Breast epithelium (tissue), 4 donors: ENCODE results near the gene MSL2. TPM values are rescaled to one million over a fixed set of nuclear protein-coding genes. Genes with fewer than 3 reads are reported as not detected.
"Not testable (repeated sequence)": the region's sequence is repeated elsewhere in the genome, so short reads cannot be mapped to it uniquely, and the experiment has no call there.

Source experiments
- DNase-seq, 2 donors: peaks; one replicate each; pipeline ENCODE4 v3.0.0-alpha.2; 2019; ENCODE audit warnings: low spot score in 2 of 2
- H3K27ac ChIP-seq, 2 donors: fragments of 200-600 bp; sonication (generic) in 1 of 2; one replicate each; pipeline ENCODE4 v1.5.1; 2016 to 2019; ENCODE audit warnings: mild to moderate bottlenecking in 1 of 2
- H3K27me3 ChIP-seq, 2 donors: fragments of 200-600 bp; sonication (generic) in 1 of 2; one replicate each; pipeline versions ENCODE4 v1.5.1 to v1.6.0; 2017 to 2019; ENCODE audit warnings: control low read depth in 1 of 2, mild to moderate bottlenecking in 1 of 2
- H3K36me3 ChIP-seq: fragments of 200-600 bp; one replicate; pipeline ENCODE4 v1.5.1; 2019
- H3K4me1 ChIP-seq, 2 donors: fragments of 200-600 bp; sonication (generic); one replicate each; pipeline ENCODE4 v1.5.1; 2016 to 2019; ENCODE audit warnings: control low read depth in 1 of 2
- H3K4me3 ChIP-seq, 3 donors: fragments of 200-600 bp; sonication (generic); 1 replicate in 2 of 3; 2 replicates in 1 of 3; pipeline ENCODE4 v1.5.1; 2016 to 2019; ENCODE audit warnings: mild to moderate bottlenecking in 3 of 3, moderate library complexity in 2 of 3
- H3K9me3 ChIP-seq, 2 donors: fragments of 200-600 bp; sonication (generic) in 1 of 2; one replicate each; pipeline ENCODE4 v1.5.1; 2016 to 2019; ENCODE audit warnings: control low read depth in 1 of 2
- CTCF ChIP-seq, 3 donors: fragments of 450-650 bp; IDR thresholded peaks; one replicate each; pipeline ENCODE4 v1.5.1; 2016 to 2017; ENCODE audit warnings: antibody characterized with exemption in 3 of 3, mild to moderate bottlenecking in 3 of 3, moderate library complexity in 3 of 3
- POLR2A ChIP-seq: fragments of 450-650 bp; IDR thresholded peaks from one replicate; pipeline ENCODE4 v1.6.1; 2016; ENCODE audit warnings: antibody characterized with exemption, mild to moderate bottlenecking, moderate library complexity
- POLR2AphosphoS5 ChIP-seq, 3 donors: sonication (generic); formaldehyde crosslinking; IDR thresholded peaks; one replicate each; pipeline ENCODE4 v1.6.1; 2017; ENCODE audit warnings: antibody characterized with exemption in 3 of 3
- intact Hi-C: fragments of 100-400 bp; cut with DNase I; formaldehyde crosslinking; loops from one replicate; pipeline ENCODE4 v1.15.1; 2023; ENCODE audit warnings: low total_unique reads
- total RNA-seq, 3 donors: library from RNA; depleted of rRNA; stranded (reverse); fragments of >200 nt; gene quantifications; one replicate each; pipeline ENCODE4 v1.1.0, GENCODE V29; 2016

Gene MSL2
- total RNA-seq, 3 donors from 2014 or later: 25.8 to 46.5 (median 27.5) TPM

- no peak for DNase-seq
- intact Hi-C loops: no loop called here
These were observed 11.5 kb upstream of the MSL2 start for GRCh38 chr3:136207489-136208115.

GRCh38 chr3:136199219-136199618 is 3.1 kb upstream of the MSL2 start:
- not testable (repeated sequence) for H3K4me1 ChIP-seq, H3K27ac ChIP-seq, H3K9me3 ChIP-seq, H3K27me3 ChIP-seq, H3K36me3 ChIP-seq, DNase-seq, H3K4me3 ChIP-seq
- intact Hi-C loops: loop anchor here (5.0 kb wide), 1 partner anchor 102 kb away; no protein-coding TSS in a partner anchor

More at GRCh38 chr3:136207489-136208115, 11.5 kb upstream of the MSL2 start:
- H3K4me1 ChIP-seq: no peaks in the 10 kb centered on the region
- TF ChIP-seq CTCF (IDR thresholded peaks at IDR 0.05): no peak
- TF ChIP-seq POLR2AphosphoS5 (IDR thresholded peaks at IDR 0.05): no peak
- TF ChIP-seq POLR2A: no peak
- no peaks in the 10 kb centered on the region for H3K9me3 ChIP-seq
- no peaks in the 10 kb centered on the region for H3K27me3 ChIP-seq
- H3K36me3 ChIP-seq: no peaks in the 10 kb centered on the region
- no peak overlapping the region for H3K27ac ChIP-seq
- no peak overlapping the region for H3K4me3 ChIP-seq

GRCh38 chr3:136198462-136199078 is 2.4 kb upstream of the MSL2 start:
- H3K36me3 ChIP-seq, H3K9me3 ChIP-seq, H3K4me3 ChIP-seq, H3K27me3 ChIP-seq, DNase-seq, H3K27ac ChIP-seq, H3K4me1 ChIP-seq: not testable (repeated sequence)
- intact Hi-C loops: loop anchor here (5.0 kb wide), 1 partner anchor 101 kb away; no protein-coding TSS in a partner anchor

- no peaks in the 10 kb centered on the region for H3K4me1 ChIP-seq
- H3K27me3 ChIP-seq: no peaks in the 10 kb centered on the region
- H3K4me3 ChIP-seq: peak overlapping the region; percentile 75 to 99 (median 88)
- TF ChIP-seq CTCF (IDR thresholded peaks at IDR 0.05) (no peak), POLR2A (no peak), POLR2AphosphoS5 (IDR thresholded peaks at IDR 0.05) (no peak)
- no peaks in the 10 kb centered on the region for H3K36me3 ChIP-seq
- DNase-seq: no peak
- intact Hi-C loops: loop anchor here (5.0 kb wide), 1 partner anchor 100 kb away; no protein-coding TSS in a partner anchor
- H3K27ac ChIP-seq: peak overlapping the region; percentile 100
- H3K9me3 ChIP-seq: no peaks in the 10 kb centered on the region
These were observed 1.1 kb upstream of the MSL2 start for GRCh38 chr3:136197159-136197793.

- TF ChIP-seq POLR2AphosphoS5 (IDR thresholded peaks at IDR 0.05): peak; percentile 57 to 92 (median 88)
- TF ChIP-seq CTCF (IDR thresholded peaks at IDR 0.05): no peak
- TF ChIP-seq POLR2A: peak; percentile 51
- no peaks in the 10 kb centered on the region for H3K36me3 ChIP-seq
- no peaks in the 10 kb centered on the region for H3K9me3 ChIP-seq
- peak overlapping the region; percentile 75 to 99 (median 88) for H3K4me3 ChIP-seq
- peak; percentile 98 for DNase-seq
- peak overlapping the region; percentile 100 for H3K27ac ChIP-seq
- no peaks in the 10 kb centered on the region for H3K27me3 ChIP-seq
- intact Hi-C loops: loop anchor here (5.0 kb wide), 1 partner anchor 99 kb away; no protein-coding TSS in a partner anchor
- H3K4me1 ChIP-seq: peaks cover 0 to 3% of the 10 kb centered on the region in 2 donors
These were observed 445 bp upstream of the MSL2 start for GRCh38 chr3:136196401-136197158.
